Cardiac muscle cell (in vitro differentiated cells and primary cell): ENCODE data around the gene FHIT. TPM values are rescaled to one million over a fixed set of nuclear protein-coding genes. Genes with fewer than 3 reads are reported as not detected.

ENCODE experiments used
- DNase-seq, 2 donors: peaks; one replicate each; pipeline versions ENCODE4 v3.0.0 to v3.0.0-alpha.2; 2010 to 2017; ENCODE audit warnings: low read depth in 1 of 2, low spot score in 1 of 2
- H3K27ac ChIP-seq: fragments of 200-600 bp; sonication (generic); 2 replicates; pipeline ENCODE4 v1.5.1; 2016
- H3K27me3 ChIP-seq: fragments of 200-600 bp; sonication (generic); 2 replicates; pipeline ENCODE4 v1.6.0; 2016; ENCODE audit warnings: control low read depth
- H3K36me3 ChIP-seq: fragments of 200-600 bp; sonication (generic); 2 replicates; pipeline ENCODE4 v1.5.1; 2016; ENCODE audit warnings: control low read depth
- H3K4me1 ChIP-seq: fragments of 200-600 bp; sonication (generic); 2 replicates; pipeline ENCODE4 v1.8.1; 2017; ENCODE audit warnings: low read depth, mild to moderate bottlenecking, mixed run types
- H3K4me3 ChIP-seq: fragments of 200-600 bp; sonication (generic); 2 replicates; pipeline ENCODE4 v1.5.1; 2016; ENCODE audit warnings: mild to moderate bottlenecking
- H3K9me3 ChIP-seq: fragments of 200-600 bp; sonication (generic); 2 replicates; pipeline ENCODE4 v1.5.1; 2017; ENCODE audit warnings: low read depth, mild to moderate bottlenecking, control low read depth
- CTCF ChIP-seq: IDR thresholded peaks from 2 replicates; pipeline ENCODE4 v1.5.1; 2012; ENCODE audit warnings: low read depth, mild to moderate bottlenecking, low read length
- polyA plus RNA-seq: library from polyadenylated mRNA; unstranded; fragments of >200 nt; fragmentation: Nextera tagmentation; extraction: Ambion mirVana; gene quantifications from 2 replicates; pipeline ENCODE4 v1.2.1, GENCODE V29; 2016
- total RNA-seq: library from RNA; depleted of rRNA; stranded (reverse); fragments of >200 nt; gene quantifications from 2 replicates; pipeline ENCODE4 v1.2.3, GENCODE V29; 2016

FHIT gene
- total and polyA plus RNA-seq, 2 experiments from 2014 or later: 6.9 to 12.5 TPM

- Histone ChIP-seq H3K4me3 (no peak overlapping the region), H3K27me3 (no peaks in the 10 kb centered on the region), H3K9me3 (no peaks in the 10 kb centered on the region), H3K27ac (no peak overlapping the region), H3K36me3 (no peaks in the 10 kb centered on the region), H3K4me1 (no peaks in the 10 kb centered on the region)
- TF ChIP-seq CTCF: no peak
- DNase-seq: no peak
Observed at GRCh38 chr3:59882746-59883145, 1368.5 kb downstream of the FHIT start.

DNA sequence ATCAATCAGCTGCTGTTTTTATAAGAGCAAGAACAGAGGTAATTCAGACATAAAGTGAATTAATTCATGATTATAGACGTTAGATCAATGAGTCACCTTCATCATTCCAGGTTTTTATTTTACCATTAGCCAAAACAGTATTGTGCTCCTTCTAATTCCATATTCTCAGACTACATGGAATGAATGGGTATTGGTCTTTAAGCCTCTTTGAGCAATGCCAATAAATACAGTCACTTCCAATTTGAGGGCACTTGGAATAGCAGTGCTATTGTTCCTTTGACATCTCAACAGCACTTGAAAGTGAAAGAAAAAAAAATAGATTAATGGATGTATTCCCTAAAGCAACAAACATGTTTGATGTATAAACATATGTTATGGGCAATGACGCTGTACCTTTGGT, 1370.5 kb downstream of the FHIT start:
- DNase-seq: no peak
- Histone ChIP-seq H3K4me3 (no peak overlapping the region), H3K27ac (no peak overlapping the region), H3K9me3 (no peaks in the 10 kb centered on the region), H3K27me3 (no peaks in the 10 kb centered on the region), H3K4me1 (peaks cover 7% of the 10 kb centered on the region), H3K36me3 (no peaks in the 10 kb centered on the region)
- no peak for TF ChIP-seq CTCF

- no peak for TF ChIP-seq CTCF
- Histone ChIP-seq H3K4me1 (peaks cover 7% of the 10 kb centered on the region), H3K27me3 (no peaks in the 10 kb centered on the region), H3K4me3 (no peak overlapping the region), H3K9me3 (no peaks in the 10 kb centered on the region), H3K36me3 (no peaks in the 10 kb centered on the region), H3K27ac (no peak overlapping the region)
- DNase-seq: no peak
Observed at GRCh38 chr3:59879031-59879581, 1372.1 kb downstream of the FHIT start.

DNA sequence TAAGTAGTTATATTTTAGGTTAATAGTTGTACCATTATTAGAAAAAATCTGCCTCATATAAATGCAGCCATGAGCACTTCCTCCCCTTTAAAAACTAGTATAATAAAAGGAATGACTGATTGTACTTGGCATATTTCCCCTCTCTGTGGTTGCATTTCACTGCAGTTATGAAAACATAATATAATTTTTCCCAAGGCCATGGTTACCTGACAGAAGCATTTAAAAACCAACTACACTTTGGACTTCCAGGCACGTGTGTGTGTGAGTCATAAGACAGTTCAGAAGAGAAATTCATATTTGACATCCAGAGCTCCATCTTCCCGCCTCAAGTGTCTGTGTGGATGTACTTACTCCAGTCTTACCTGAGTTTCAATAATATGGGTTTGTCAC, 1373.2 kb downstream of the FHIT start:
- Histone ChIP-seq H3K27me3 (no peaks in the 10 kb centered on the region), H3K4me1 (peaks cover 7% of the 10 kb centered on the region), H3K4me3 (no peak overlapping the region), H3K9me3 (no peaks in the 10 kb centered on the region), H3K36me3 (no peaks in the 10 kb centered on the region), H3K27ac (no peak overlapping the region)
- TF ChIP-seq CTCF: no peak
- DNase-seq: no peak

DNA sequence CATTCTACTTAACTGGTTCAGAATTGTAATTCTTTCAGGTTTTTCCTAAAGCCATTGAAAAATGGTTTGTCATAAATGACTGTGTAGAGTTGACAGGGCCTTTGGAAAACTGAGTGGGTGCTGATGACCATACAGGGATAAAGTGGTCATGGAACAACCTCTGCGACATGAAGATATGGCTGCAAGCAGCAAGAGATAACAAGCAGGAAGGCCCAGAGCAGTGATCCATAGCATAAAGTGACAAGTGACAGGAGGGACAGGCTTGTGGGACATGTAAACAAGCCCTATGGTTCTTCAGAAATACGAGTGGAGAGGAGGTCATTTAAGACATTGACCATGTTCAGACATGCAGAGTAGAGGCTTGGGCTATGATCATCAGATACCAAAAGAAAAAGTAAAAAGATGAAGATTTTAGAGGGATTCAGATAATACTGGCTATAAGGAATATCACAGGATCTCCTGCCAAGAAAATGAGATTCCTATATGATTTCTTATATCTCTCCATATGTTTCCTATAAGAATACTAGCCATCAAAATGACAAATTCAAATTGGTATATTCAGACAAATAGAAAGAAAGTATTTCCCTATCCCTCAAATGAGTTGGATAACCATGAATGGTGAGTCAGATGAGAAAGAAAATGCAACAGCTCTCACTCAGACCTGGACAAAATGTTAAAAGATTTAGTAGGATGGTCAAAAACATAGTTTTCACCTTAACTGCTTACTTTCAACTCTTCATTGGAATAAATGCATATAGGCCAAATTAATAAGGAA, 1373.8 kb downstream of the FHIT start:
- peak in 1 of 2 donors; percentile 4 for DNase-seq
- Histone ChIP-seq H3K27me3 (no peaks in the 10 kb centered on the region), H3K4me1 (peaks cover 7% of the 10 kb centered on the region), H3K27ac (no peak overlapping the region), H3K4me3 (no peak overlapping the region), H3K9me3 (no peaks in the 10 kb centered on the region), H3K36me3 (no peaks in the 10 kb centered on the region)
- no peak for TF ChIP-seq CTCF
